ENCODE measurements around the gene VPS4A.
"Not testable (repeated sequence)": the region's sequence is repeated elsewhere in the genome, so short reads cannot be mapped to it uniquely, and the experiment has no call there.

VPS4A gene

DNA sequence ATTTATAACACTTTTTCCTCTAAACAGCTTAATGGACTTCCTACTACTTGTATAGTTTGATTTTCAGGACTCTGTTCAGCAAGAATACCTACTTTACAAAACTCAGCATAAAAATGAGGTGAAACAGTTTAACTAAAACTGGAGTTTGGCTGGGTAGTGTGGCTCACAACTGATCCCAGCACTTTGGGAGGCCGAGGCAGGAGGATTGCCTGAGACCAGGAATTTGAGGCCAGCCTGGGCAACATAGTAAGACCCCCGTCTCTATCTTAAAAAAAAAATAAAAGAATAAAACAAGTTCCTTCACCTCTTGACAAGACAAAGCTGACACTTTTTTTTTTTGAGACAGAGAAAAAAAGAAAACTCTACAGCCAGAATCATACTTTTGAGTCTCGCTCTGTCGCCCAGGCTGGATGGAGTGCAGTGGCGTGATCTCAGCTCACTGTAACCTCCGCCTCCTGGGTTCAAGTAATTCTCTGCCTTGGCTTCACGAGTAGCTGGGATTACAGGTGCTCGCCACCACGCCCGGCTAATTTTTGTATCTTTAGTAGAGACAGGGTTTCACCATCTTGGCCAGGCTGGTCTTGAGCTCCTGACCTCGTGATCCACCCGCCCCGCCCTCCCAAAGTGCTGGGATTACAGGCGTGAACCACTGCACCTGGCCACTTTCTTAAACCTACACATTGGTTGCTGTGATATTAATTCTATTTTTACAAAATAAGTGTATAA is 16.6 kb downstream of the VPS4A start:
- no peak for DNase-seq (ENCODE audit: low read depth)

DNA sequence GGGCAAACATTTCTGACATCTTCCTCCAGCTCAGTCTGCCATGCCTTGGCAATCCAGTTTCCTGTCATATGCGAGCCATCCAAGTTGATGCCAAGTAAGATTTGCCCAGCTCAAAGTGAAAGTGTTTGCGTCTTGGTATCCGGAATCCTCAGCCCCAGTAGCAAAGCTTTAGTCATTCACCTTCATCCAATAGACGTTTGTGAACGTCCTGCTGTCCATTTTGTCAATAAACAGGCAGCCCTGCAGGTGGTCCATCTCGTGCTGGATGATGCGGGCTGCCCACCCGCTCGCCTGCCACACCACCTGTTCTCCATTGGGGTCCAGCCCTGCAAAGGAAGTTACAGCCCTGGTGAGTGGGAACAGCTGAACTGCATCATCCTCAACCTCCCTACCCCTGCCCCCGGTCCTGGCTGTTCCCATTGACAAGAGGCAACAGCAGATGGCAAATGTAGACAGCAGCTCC is 17.7 kb downstream of the VPS4A start:
- DNase-seq (ENCODE audit: low read depth), result no peak

DNA sequence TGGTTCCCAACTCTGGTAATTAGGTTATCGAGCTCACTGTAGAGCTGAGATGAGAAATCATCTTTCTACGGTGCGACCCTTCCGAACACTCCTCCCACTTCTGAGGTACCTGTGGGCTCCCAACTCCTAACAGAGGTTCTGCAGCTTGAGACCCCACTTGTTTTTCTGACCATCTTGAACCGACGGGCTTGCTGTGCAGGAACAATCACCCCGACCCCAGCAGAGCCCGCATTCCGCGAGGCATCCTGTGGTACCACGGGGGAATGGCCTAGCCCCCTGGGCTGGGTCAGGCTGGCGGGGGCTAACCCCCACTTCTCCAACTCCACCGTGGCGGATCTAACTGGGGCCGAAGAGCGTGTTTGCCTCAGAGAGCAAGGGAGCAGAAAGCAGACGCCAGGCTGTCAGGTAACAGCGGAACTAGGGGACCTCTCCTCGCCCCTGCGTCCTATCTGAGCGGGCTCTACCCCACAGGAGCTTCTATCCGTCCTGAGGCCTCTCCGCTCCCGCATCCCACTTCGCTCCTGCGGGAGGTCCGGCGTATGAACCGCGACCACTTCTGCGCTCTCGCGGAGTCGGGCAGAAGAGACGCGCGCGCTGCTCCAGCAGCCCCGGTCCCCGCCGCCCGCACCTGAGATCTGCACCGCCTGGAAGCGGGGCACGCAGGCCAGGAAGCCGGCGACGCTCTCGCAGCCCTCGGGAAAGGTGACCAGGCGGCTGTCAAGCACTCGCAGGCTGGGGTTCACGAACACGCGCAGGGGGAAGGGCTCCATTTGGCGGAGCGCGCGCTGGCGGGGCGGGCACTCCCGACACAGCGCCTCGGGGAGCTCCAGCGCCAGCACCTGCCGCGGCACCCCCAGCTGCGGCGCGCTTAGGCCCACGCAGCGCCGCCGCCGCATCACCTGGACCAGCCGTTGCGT is 18.5 kb downstream of the VPS4A start:
- no peak for DNase-seq (ENCODE audit: low read depth)

DNA sequence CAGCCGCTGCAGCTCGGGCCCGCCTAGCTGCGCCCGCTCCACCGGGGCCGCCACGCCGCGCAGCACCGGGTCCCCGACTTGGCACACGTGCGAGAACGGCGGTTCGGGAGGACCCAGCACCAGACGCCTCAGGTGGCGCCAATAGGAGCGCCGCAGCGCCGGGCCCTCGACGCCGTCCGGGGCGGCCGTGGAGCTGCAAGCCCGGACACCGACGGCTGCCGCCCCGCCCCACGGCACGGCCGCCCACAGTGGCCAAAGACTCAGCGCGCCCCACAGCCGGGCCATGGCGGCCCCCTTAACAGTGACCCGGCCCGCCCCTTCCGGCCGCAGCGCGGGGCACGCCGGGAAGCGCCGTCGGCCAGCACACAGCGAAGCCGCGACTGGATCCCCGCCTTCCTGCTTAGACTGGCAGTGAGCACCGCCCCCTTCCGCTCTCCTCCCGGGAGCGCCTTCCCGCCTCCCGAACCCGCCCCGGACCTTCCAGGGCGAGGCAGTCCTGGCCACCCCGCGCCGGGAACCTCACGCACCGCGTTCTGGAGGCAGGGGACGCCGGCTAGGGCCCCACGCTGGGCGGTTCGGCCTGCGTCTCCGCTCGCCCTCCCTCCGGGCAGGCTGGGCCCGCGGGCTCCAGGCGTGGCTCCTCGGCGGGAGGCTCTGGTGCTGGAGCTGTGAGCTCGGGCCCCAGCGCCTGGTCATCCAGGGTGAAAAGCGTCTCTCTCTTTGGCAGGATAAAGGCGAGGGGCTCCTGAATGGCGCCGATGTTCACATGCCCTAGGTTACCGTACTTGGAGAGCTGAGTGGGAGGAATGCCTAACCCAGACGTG is 19.3 kb downstream of the VPS4A start, which contains the start of gene PDF:
Gene PDF (minus strand): TSS at position 303 of the 824 bp plus-strand sequence. CDS start 18 bp downstream, at position 285.
- peak; percentile 86 for DNase-seq (ENCODE audit: low read depth)

DNA sequence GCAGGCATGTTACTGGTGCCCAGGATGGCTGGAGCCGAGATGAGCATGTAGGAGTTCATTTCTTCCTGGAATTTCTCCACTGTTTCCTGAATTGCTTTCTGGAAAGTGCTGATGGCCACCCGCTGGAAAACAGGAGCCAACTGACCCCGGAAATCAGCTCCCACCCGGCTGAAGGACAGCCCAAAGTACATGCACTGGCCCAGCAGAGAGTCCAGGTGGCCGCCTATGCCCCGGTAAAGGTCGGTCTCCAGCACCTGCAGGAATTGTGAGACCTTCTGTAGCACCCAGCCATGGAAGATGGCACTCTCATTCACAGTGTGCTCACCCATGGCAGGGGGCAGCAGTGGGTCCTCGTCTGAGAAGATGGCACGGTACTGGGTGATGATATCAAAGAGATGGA is 23.5 kb downstream of the VPS4A start:
- DNase-seq (ENCODE audit: low read depth), result no peak

DNA sequence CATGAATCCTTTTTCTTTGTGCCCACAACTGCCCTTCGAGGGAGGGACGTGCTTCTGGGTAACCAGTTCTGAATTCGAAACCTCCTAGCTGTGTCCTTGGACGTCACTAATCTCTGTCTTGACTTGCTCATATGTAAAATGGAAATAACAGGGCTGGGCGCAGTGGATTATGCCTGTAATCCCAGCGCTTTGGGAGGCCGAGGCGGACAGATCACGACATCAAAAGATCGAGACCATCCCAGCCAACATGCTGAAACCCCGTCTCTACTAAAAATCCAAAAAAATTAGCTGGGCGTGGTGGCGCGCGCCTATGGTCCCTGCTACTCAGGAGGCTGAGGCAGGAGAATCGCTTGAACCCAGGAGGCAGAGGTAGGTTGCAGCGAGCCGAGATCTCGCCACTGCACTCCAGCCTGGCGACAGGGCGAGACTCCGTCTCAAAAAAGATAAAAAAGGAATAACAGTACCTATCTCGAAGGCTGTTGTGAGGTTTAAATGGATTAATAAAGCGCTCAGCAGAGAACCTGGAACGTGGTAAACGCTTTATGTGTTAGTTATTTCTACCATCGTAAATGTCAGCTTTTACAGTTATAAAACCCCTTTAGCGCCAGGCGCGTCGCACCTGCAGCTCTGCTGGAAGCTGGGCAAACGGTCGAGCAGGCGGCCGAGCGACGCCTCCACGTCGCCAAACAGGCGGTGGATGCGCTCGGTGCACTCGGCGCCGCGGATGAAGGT is 27.6 kb downstream of the VPS4A start:
- no peak for DNase-seq (ENCODE audit: low read depth)

DNA sequence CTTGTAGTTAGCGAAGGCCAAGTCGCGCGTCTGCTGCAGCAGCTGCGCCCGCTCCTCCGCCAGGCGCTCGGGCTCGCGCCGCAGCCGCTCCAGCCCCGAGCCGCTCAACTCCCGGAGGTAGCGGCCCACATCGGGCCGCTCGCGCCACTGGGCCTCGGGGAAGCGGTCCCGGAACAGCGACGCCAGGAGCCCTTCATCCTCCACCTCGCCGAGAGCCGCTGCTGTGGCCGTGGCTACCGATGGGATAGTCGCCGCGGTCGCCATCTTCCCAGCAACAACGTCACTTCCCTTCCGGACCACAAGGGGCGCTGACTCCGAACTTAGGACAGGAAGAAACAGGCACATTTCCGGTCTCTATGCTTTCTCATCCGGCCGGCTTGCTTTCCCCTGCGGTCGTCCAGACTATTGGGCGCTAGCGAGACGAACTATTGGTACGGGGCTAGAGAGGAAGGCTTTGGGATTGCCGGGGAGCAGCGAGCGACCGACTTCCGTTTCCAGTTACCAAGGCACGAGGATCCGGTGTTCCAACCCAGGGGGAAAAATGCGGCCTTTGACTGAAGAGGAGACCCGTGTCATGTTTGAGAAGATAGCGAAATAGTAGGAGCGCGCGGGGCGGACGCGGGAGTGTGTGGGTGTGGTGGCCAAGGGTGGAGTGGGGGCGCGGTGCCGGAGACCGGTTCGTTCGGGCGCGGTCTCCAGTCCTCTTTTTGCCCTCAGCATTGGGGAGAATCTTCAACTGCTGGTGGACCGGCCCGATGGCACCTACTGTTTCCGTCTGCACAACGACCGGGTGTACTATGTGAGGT is 28.3 kb downstream of the VPS4A start, which contains the start of the genes COG8 and NIP7:
Gene COG8 (minus strand): TSS at position 276 of the 806 bp plus-strand sequence. CDS start 12 bp downstream, at position 264.
Gene NIP7 (plus strand): TSS at position 484 of the 806 bp plus-strand sequence. CDS start 58 bp downstream, at position 542.
- peak; percentile 98 for DNase-seq (ENCODE audit: low read depth)

DNA sequence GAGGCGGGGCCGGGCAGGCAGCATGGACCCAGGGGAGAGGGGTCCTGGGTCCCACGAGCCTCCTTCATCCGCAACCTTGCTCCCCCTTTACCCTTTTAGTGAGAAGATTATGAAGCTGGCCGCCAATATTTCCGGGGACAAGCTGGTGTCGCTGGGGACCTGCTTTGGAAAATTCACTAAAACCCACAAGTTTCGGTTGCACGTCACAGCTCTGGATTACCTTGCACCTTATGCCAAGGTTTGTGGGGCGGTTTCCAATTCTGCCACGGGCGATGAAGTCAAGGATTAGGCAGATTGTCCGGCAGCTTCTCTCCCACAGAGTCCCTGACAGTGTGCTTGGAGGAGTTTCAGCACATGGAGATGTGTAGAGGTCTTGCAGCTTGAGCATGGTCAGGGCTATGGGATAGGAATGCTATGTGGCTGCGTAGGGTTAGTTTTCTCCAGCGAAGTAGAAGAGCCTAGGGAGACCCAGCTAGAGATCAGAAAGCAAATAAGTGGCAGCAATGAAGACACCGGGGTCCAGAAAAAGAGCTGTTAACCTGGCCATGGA is 29.0 kb downstream of the VPS4A start:
- no peak for DNase-seq (ENCODE audit: low read depth)

DNA sequence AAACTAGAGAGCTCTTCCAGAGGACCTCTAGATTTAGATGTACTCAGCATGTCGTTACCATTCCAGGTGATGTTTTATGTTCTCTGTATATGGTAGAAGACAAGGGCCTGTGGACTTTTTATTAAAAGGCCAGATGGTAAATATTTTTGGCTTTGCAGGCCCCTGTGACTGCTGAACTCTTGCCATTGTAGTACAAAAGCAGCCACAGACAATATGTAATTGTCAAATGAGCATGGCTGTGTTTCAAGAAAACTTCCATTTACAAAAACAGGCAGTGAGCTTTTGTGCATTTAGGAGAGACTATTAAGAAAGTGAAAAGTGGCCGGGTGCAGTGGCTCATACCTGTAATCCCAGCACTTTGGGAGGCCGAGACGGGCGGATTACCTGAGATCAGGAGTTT is 33.0 kb downstream of the VPS4A start:
- DNase-seq (ENCODE audit: low read depth), result no peak

DNA sequence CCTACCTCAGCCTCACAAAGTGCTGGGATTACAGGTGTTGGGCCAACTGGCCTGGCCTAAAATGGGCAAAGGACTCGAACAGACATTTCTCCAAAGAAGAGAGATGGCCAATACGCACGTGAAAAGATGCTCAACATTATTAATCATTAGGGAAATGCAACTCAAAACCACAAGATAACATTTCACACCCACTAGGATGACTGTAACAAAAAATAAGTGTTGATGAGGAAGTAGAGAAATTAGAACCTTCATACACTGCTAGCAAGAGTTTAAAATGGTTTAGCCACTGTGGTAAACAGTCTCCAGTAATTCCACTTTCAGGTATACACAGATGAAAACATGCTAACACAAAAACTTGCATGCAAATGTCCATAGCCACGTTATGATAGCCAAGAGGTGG is 34.8 kb downstream of the VPS4A start:
- DNase-seq (ENCODE audit: low read depth), result no peak

DNA sequence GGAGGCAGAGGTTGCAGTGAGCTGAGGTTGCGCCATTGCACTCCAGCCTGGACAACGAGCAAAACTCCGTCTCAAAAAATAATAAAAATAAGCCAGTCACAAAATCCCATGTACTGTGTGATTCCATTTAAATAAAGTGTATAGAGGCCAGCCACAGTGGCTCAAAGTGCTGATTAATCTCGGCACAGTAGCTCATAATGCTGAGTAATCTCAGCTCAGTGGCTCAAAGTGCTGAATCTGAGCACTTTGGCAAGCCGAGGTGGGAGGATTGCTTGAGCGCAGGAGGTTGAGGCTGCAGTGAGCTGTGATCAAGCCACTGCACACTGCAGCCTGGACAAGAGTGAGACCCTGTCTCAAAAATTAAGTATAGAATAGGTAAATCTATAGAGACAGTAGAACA is 35.5 kb downstream of the VPS4A start:
- no peak for DNase-seq (ENCODE audit: low read depth)

DNA sequence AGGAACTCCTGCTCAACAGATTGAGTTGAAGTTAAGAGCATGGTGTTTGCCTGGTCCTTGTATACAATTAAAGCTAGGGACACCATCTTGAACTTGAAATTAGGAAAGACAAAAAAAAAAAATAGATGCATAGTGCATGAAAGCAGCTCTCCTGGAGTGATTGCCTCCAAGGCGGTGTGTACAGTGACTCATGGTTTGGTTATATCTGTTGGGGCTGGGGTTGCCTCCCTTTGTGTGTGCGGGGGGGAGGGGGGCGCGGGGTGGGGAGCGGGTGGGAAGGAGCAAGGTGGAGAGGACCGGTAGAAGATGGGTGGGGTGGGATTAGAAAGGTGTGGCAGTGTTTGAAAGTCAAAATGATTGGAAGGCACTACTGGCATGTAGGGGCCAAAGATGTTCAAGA is 37.1 kb downstream of the VPS4A start:
- no peak for DNase-seq (ENCODE audit: low read depth)

DNA sequence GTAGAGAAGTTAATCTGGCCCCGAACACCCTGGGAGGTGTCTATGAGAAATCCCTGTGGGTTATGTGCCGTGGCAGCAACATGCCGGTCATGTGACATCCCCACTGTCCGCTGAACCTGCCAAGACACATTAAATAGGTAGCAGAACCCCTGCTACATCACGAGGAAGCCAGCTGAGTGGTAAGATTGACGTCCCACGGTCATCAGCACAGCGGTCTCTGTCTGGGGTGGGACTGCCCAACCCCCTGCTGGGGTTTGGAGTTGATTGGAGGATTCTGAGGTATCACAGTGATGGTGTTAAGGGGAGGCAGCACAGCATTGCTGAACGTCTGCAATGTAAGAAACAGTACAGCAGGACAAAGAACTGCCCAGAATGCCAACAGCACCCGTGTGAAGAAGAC is 38.4 kb downstream of the VPS4A start:
- no peak for DNase-seq (ENCODE audit: low read depth)

DNA sequence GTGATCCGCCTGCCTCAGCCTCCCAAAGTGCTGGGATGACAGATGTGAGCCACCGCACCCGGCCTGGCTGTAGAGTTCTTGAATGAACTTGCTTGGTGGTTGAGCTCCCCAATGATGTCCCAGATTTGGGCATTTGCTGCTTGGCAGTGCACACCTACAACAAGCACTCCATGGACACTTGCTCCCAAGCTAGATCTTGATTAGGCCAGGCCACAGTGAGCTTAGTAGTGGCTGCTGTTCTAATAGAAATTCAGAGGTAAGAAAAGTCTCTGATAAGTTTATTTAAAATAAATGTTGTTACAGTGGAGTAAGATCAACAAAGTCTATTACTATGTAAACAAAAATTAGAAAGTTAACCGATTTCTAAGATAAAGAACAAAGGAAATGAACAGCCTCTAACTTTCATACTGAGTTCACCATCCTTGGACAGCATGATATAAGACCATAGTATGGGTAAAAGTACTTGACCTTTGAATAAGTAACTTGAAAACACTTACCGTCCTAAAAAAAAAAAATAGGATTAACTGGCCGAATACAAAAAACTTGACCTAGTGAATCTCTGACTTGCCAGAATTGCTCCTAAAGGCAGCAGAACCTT is 39.5 kb downstream of the VPS4A start:
- no peak for DNase-seq (ENCODE audit: low read depth)

DNA sequence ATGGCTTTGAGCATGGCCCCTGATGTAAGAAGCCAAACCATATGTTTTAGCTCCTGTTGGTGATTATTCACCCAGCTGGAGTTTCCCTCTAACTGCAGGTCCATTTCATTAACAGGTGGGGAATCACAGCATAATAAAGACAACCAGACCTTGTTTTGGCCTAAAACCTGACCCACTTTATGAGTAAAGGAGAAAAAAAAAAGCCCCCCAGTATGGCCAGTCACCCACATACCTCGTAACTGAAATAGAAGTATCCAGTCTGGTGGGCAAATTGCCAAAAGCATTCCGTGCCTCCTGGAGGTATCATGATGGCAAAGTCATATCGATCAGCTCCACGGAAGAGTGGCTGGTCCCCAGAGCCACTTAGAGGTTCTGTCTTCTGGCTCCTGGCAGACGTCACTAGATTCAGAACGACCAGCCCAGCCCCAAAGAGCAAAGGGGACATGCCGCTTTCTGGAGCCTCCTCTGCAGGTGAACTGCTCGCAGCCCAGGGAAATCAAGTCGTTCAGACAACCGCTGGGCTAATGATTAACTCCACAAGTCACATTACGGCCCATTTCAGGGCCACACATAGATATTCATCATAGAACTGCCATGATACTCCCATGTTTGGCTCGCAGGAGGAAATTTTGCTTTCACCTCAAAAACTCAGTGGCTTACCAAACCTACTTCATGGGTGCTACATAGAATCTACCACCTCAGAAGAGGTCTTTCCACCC is 40.3 kb downstream of the VPS4A start, which contains the start of gene TMED6:
Gene TMED6 (minus strand): TSS at position 478 of the 719 bp plus-strand sequence. CDS start 33 bp downstream, at position 445.
- DNase-seq (ENCODE audit: low read depth), result no peak

DNA sequence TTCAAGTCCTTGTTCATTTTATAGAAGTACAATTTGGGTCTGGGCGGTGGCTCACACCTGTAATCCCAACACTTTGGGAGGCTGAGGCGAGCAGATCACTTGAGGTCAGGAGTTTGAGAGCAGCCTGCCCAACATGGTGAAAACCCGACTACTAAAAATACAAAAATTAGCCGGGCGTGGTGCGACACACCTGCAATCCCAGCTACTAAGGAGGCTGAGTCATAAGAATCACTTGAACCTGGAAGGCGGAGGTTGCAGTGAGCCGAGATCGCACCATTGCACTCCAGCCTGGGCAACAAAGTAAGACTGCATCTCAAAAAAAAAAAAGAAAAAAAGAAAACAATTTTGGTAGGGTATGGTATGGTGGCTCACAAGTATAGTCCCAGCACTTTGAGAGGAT is 48.9 kb downstream of the VPS4A start:
- not testable (repeated sequence) for DNase-seq (ENCODE audit: low read depth)

DNA sequence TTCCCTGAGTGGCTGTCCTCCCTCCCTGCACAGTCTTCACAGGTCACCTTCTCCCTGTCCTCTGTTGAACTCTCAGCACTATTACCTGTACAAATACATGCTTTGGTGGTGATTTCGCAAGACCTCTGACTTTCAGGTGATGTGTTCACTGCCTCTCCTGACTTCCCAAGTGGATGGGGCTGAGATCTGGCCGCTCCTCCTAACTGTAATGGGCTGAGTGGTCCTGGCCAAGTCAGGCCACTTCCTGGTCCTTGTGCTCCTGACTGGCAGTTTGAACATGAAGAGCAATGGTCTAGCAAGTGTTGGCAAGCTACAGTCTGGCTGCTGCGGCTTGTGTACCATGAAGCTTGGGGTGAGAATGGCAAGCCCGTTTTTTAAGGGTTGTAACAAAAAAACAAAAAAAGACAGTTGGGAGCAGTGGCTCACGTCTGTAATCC is 52.1 kb downstream of the VPS4A start:
- DNase-seq (ENCODE audit: low read depth), result no peak

DNA sequence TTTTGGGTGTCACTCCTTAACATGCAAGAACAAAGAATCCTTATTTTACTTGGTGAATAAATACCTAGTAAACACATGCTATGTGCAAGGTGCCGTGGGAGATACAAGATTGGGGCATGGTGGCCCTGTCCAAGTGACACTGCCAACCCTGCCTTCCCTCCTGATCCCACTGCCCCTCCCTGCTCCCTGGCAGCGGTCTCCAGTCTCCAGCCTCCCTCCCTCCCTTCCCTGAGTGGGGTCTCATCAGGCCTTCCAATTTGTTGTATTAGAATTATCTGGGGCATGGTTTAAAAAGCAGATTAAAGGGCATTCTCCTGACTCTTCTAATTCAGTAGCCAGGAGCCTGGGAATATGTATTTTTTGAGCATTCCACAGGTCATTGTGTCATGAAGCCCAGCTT is 52.9 kb downstream of the VPS4A start:
- no peak for DNase-seq (ENCODE audit: low read depth)

DNA sequence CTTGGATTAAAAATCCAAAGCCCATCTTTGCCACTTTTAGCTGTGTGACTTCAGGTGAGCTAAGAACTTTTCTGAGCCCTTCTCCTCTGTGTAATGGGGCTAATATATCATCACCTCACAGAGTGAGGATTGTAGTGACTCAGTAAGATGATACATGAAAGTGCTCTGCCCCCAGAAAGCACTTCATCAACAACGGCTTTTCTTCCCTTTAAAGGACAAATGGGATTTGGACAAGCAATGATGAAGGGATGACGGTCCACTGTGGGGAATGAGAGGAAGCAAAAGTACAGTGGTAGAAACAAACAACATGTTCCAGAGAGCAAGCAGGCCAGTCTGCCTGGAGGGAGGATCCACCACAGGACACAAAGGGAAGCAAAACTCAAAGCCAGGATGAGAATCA is 54.8 kb downstream of the VPS4A start:
- no peak for DNase-seq (ENCODE audit: low read depth)

Measured in GM04504 (cell line).